NK-92 treated with Interleukin-12 subunit alpha and Interleukin-12 subunit beta, amount 100 ng/mL, for 24 hours (cell line): ENCODE results near the gene PUS1.
"Not testable (repeated sequence)": the region's sequence is repeated elsewhere in the genome, so short reads cannot be mapped to it uniquely, and the experiment has no call there.

ENCODE experiments used
- DNase-seq: peaks from one replicate; lab custom pipeline; 2025; lab: John Stamatoyannopoulos, UW

Gene PUS1

DNA sequence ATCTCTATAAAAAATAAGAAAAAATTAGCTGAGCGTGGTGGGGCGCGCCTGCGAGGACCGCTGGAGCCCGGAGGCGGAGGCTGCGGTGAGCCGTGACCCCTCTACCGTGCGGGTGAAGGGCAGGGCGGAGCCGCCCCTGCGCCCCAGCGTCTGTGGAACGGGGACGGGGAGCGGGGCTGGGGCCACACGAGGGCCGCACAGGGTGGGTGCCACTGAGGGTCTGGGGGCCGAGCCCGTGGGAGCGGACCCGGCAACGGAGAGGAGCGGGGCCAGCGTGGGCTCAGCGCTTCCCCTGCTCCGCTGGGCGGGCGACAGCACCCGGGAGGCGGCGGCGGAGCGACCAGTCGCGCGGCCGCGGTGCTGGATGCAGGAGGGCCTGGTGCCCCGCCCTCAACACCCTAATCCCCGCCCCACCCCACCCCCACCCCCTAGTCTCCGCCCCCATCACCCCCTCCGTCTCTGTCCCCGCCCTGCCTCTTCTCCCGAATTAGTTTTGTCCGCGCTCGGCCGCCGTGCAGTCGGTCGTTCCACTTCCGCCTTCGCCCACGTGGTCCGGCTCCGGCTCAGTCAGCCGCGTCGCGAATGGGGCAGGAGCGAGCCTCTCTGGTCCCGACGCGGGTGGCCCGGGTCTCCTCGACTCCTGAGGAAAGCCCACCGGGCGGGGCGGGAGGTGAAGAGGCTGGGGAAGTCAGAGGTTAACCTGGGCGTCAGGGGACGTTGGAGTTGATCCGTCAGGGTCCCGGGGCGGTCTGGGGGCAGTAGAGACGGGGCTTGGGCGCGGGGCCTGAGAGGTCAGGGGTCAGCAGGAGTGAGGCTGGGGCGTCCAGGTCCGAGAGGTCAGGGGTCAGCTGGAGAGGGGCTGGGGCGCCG, at the start of gene PUS1:
Gene PUS1 (plus strand): TSS at position 566 of the 870 bp plus-strand sequence. CDS start 447 bp downstream, outside the sequence.
- peak; percentile 79 for DNase-seq

DNA sequence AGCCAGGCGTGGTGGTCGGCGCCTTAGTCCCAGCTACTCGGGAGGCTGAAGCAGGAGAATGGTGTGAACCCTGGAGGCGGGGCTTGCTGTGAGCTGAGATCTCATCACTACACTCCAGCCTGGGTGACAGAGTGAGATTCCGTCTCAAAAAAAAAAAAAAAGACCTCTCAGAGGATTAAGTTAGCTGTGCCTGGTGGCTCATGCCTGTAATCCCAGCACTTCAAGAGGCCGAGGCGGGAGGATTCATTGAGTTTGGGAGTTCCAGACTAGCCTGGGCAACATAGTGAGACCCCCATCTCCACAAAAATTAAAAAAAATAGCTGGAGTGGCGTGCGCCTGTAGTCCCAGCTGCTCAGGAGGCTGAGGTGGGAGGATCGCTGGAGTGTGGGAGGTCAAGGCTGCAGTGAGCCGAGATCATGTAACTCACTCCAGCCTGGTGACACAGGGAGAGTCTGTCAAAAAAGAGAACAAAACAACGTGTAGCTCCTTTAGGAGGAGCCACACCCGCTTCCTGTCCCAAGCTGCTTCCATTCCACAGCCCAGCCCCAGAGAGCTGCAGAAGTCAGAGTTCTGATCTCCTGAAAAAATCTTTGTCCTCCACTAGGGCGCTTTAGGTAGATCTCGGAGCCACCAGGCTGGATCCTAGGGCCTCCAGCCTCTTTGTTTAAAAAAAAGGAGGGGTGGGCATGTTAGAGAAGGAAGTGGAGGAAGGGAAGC, 46.1 kb upstream of the PUS1 start:
- DNase-seq, result no peak

GRCh38 chr12:131883521-131883900, 45.6 kb upstream of the PUS1 start:
- DNase-seq, result no peak

DNA sequence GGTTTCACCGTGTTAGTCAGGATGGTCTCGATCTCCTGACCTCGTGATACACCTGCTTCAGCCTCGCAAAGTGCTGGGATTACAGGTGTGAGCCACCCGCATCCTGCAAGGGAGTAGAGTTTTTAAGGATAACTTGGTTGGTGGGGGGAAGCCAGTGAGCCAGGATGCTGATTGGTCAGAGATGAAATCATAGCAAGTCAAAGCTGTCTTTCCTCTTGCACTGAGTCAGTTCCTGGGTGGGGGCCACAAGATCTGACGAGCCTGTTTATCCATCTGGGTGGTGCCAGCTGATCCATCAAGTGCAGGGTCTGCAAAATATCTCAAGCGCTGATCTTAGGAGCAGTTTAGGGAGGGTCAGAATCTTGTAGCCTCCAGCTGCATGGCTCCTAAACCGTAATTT, 44.0 kb upstream of the PUS1 start:
- DNase-seq, result not testable (repeated sequence)

- no peak for DNase-seq
Measured at GRCh38 chr12:131885543-131886057, 43.5 kb upstream of the PUS1 start.

DNA sequence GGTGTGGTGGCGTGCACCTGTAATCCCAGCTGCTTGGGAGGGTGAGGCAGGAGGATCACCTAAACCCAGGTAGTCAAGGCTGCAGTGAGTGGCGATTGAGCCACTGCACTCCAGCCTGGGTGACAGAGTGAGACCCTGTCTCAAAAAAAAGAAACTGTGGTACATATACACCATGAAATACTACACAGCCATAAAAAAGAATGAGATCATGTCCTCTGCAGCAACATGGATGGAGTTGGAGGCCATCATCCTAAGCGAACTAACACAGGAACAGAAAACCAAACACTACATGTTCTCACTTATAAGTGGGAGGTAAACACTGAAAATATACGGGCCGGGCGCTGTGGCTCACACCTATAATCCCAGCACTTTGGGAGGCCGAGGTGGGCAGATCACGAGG, 37.4 kb upstream of the PUS1 start:
- DNase-seq, result not testable (repeated sequence)

DNA sequence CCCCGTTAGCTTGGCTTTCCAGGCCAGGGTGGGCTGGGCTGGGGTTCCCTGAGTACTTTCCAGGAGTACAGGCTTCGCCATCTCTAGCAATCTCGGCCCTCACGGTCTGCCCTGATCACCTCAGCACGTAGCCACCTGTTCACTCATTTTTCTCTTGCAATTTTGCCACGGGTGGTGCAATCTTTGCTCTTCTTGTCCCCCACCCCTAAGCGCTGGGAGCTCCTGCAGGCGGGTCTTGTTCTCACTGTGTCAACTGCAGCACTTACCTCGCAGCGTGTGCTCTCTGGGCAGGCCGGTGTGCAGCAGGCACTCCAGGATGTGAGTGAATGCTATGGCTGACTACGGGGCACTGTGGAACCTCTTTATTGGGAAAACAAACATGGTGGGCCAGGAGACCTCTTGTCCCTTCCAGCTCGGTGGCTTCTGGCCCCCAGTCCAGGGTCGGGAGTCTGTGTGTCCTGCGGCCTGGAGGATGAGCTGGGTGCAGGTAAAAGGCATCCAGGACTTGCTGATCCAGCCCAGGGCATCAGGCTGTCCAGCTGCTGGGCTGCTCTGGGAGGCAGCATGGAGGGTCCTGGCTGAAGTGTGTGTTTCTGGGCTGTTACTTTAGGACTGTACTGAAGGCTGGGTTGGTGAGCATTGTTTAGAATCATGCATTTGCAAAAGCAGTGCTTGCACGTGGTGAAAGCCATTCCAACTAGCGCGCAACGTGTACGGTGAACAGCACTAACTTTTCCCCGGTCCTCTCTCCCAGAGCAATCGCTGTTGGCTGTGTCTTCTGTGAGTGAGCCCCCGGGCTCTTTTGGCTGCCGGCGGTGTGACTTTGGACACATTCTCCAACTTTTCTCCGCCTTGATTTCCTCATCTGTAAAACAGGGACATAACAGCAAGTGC, 36.1 kb upstream of the PUS1 start:
- DNase-seq, result no peak

DNA sequence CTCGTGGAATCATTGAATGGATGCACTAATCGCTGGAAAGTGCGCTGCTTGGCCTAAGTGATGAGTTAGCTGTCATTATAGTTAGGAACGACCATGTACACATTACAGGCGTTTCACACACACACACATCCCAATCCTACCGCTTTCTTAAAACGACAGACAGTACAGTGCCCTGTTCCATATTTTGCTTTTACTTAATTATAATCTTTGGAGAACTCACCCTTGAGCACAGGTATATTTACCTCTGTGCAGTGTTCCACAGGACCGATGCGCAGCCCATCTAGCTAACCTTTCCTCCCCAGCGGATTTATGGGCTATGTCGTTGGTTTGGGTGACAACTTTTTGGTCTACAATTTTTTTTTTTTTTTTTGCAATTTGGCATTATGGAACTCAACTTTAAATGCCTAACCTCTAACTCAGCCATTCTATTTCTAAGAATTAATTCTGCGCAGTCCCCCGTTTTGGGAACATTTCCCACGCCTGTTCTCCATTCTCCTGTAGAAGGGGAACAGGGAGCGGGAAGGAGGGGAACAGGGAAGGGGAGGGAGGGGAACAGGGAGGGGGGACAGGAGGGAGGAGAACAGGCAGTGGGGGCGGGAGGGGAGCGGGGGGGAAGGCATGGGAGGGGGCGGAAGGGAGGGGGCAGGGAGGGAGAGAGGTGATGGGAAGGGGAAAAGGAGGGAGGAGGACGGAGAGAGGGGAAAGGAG, 35.3 kb upstream of the PUS1 start:
- DNase-seq, result no peak

DNA sequence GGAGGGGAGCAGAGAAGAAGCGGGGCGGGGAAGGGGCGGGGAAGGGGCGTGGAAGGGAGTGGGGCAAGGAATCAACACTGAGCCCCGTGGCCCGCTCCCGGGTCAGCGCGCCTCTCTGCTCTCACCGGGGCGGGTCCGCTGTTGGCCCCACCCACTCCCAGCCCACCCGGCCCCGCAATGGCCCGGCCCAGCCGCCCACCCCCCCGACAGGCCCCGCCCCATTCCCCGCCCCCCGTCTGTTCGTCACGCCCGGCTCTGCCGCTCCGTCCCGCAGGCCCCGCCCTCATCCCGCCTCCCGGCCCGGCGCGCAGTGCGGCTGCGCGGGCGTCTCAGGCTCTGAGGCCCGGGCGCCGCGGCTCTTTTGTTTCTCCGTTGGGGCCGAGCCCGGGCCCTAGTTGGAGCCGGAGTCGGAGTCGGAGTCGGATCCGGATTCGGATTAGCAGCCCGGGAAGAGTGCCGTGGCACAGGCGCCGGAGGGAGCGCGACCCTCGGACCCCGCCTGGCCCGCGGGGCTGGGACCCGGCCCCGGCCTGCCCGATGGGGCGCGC, 34.7 kb upstream of the PUS1 start, which contains the start of gene ULK1:
Gene ULK1 (plus strand): TSS at position 310 of the 548 bp plus-strand sequence. CDS start 380 bp downstream, outside the sequence.
- peak; percentile 74 for DNase-seq

GRCh38 chr12:131894981-131895639, 34.0 kb upstream of the PUS1 start:
- no peak for DNase-seq

GRCh38 chr12:131895640-131896079, 33.4 kb upstream of the PUS1 start:
- no peak for DNase-seq

GRCh38 chr12:131896080-131896810, 32.8 kb upstream of the PUS1 start:
- DNase-seq, result no peak

GRCh38 chr12:131896811-131897270, 32.2 kb upstream of the PUS1 start:
- no peak for DNase-seq

DNA sequence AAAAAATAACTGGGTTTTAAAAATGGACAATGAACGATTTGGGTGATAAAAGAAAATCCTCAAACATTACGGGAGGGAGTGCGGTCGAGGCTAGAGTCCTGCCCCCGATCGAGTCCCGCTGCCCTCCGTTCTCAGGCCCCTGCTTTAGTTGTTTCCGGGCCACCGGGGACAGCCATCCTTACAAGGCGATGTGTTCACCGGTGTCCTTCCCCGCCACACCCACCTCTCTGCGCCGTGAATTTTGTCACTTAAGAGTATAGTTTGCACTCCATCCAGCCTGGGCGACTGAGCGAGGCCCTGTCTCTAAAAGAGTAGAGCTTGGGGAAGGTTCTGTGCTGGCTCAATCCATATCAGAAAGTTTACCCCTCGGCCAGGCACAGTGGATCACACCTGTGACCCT, 31.8 kb upstream of the PUS1 start:
- DNase-seq, result no peak

DNA sequence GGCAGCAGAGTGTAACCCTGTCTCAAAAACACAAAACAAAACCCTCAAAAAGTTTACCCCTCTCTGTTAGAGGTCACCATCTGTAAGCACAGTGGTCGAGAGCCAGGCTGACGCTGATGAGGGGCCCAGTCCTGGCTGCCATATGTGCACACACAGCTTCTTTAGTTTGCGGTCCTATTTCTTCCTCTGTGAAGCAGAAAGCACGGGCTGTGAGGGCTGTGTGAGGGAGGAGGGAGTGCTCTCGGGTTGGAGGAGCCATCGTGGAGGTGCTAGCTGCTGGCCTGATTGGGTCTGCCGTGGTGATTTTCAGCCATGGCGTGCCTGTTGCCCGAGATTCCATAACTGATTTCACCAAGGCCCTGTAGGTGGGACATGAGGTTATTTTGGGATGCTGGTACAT, 31.2 kb upstream of the PUS1 start:
- no peak for DNase-seq

- DNase-seq, result no peak
Measured at GRCh38 chr12:131900397-131900796, 28.7 kb upstream of the PUS1 start.

GRCh38 chr12:131901431-131902331, 27.4 kb upstream of the PUS1 start:
- DNase-seq, result no peak
